Thyroid gland (tissue), 4 donors: ENCODE measurements around the gene SYNPO2.

Experiments
- CTCF ChIP-seq, 6 experiments: fragments of 200-600 bp in 3 of 6; fragments of 450-650 bp in 3 of 6; sonication (generic) in 3 of 6; IDR thresholded peaks; one replicate each; pipeline ENCODE4 v1.5.1; 2016 to 2019; ENCODE audit warnings: antibody characterized with exemption in 6 of 6, mild to moderate bottlenecking in 2 of 6, inconsistent platforms in 1 of 6, moderate library complexity in 1 of 6
- POLR2A ChIP-seq, 2 donors: fragments of 450-650 bp; IDR thresholded peaks; one replicate each; pipeline ENCODE4 v1.6.1; 2017; ENCODE audit warnings: antibody characterized with exemption in 2 of 2, mild to moderate bottlenecking in 2 of 2, moderate library complexity in 1 of 2

GRCh38 chr4:118969359-118969758 lies 80.7 kb downstream of the SYNPO2 start:
- TF ChIP-seq CTCF (IDR thresholded peaks at IDR 0.05) (peak in 5 of 6 experiments; percentile 35 to 85 (median 80)), POLR2A (IDR thresholded peaks at IDR 0.05) (no peak)
